GM12878 (cell line): ENCODE results near the gene PTPRD. TPM values are rescaled to one million over a fixed set of nuclear protein-coding genes. Genes with fewer than 3 reads are reported as not detected.

Experiments
- ATAC-seq: fragments of 200-7000 bp; cut with Tn5 transposase; 3 replicates; pipeline ENCODE4 v1.9.1; 2020; ENCODE audit warnings: mild to moderate bottlenecking, moderate library complexity
- BruUV-seq: library from RNA; stranded (reverse); fragments of 400-500 nt; replicated peaks from 2 replicates; lab custom pipeline; 2021; lab: Mats Ljungman, UMichigan
- CTCF ChIA-PET: fragments of 300-600 bp; sonication (Branson Sonifier 250); formaldehyde crosslinking; extraction: SDS; loops from one replicate; lab custom pipeline; 2021; ENCODE audit warnings: inconsistent platforms; lab: Yijun Ruan, JAX
- POLR2A ChIA-PET: fragments of 350-600 bp; formaldehyde crosslinking; extraction: SDS; loops from one replicate; lab custom pipeline; 2021; ENCODE audit warnings: inconsistent platforms; lab: Charles Lee
- RAD21 ChIA-PET: fragments of 300-600 bp; sonication (Branson Sonifier 250); formaldehyde crosslinking; loops from one replicate; lab custom pipeline; 2023; ENCODE audit warnings: antibody characterized with exemption; ENCODE audit not compliant: unreplicated experiment; lab: Charles Lee
- SMC1A ChIA-PET: fragments of 300-600 bp; sonication (Branson Sonifier 250); formaldehyde crosslinking; loops from one replicate; lab custom pipeline; 2023; ENCODE audit not compliant: unreplicated experiment, uncharacterized antibody; lab: Charles Lee
- DNase-seq: peaks from one replicate; pipeline ENCODE4 v3.0.0-alpha.2; 2011; ENCODE audit warnings: low read depth, low spot score
- FAIRE-seq: peaks from 3 replicates; lab custom pipeline; 2011; peaks lifted over from hg19 to GRCh38; lab: Jason Lieb, UNC
- H2AFZ ChIP-seq: 2 replicates; pipeline ENCODE4 v1.6.0; 2011; ENCODE audit warnings: low read depth, low read length, control low read depth; ENCODE audit not compliant: control insufficient read depth
- H3K27ac ChIP-seq: 2 replicates; pipeline ENCODE4 v1.5.1; 2011; ENCODE audit warnings: control low read depth; ENCODE audit not compliant: control insufficient read depth, insufficient read depth
- H3K27me3 ChIP-seq, 2 experiments: replicated peaks in 1 of 2; 2 replicates each; pipeline versions ENCODE4 v1.6.0 to v1.6.1; 2011; ENCODE audit warnings: low read length in 1 of 2; ENCODE audit not compliant: control insufficient read depth in 2 of 2, insufficient read depth in 2 of 2
- H3K36me3 ChIP-seq, 2 experiments: 2 replicates each; pipeline ENCODE4 v1.5.1; 2011; ENCODE audit warnings: low read length in 1 of 2; ENCODE audit not compliant: control insufficient read depth in 2 of 2, insufficient read depth in 2 of 2
- H3K4me1 ChIP-seq: 2 replicates; pipeline ENCODE4 v1.6.1; 2011; ENCODE audit warnings: mild to moderate bottlenecking, low read length, moderate library complexity, mixed read lengths; ENCODE audit not compliant: control insufficient read depth, insufficient read depth
- H3K4me2 ChIP-seq: 2 replicates; pipeline ENCODE4 v1.6.0; 2011; ENCODE audit warnings: control low read depth; ENCODE audit not compliant: control insufficient read depth, insufficient read depth
- H3K4me3 ChIP-seq: fragments of 200-600 bp; sonication (generic); 2 replicates; pipeline ENCODE4 v1.5.1; 2016
- H3K79me2 ChIP-seq: 2 replicates; pipeline ENCODE4 v1.6.0; 2011; ENCODE audit warnings: low read length; ENCODE audit not compliant: control insufficient read depth, insufficient read depth
- H3K9ac ChIP-seq: 2 replicates; pipeline ENCODE4 v1.8.0; 2011; ENCODE audit warnings: low read length, control low read depth, mixed read lengths; ENCODE audit not compliant: control insufficient read depth, insufficient read depth
- H3K9me3 ChIP-seq: replicated peaks from 3 replicates; pipeline ENCODE4 v1.5.1; 2011; ENCODE audit warnings: mild to moderate bottlenecking, low read length; ENCODE audit not compliant: control insufficient read depth, insufficient read depth
- H4K20me1 ChIP-seq: 2 replicates; pipeline ENCODE4 v1.6.0; 2011; ENCODE audit not compliant: control insufficient read depth, insufficient read depth
- CBX3 ChIP-seq: fragments of 200-600 bp; sonication (generic); IDR thresholded peaks from 2 replicates; pipeline ENCODE4 v1.6.1; 2016; ENCODE audit warnings: low read depth, borderline replicate concordance
- ESRRA ChIP-seq: IDR thresholded peaks from 2 replicates; pipeline ENCODE4 v1.6.1; 2012; ENCODE audit warnings: mild to moderate bottlenecking, low read length, improper control_type of control experiment
- EZH2 ChIP-seq: IDR thresholded peaks from 2 replicates; pipeline ENCODE4 v1.6.1; 2012; ENCODE audit warnings: low read depth, mild to moderate bottlenecking, control low read depth, inconsistent platforms, low read length, borderline replicate concordance; ENCODE audit not compliant: control insufficient read depth
- HCFC1 ChIP-seq: fragments of 150-350 bp; IDR thresholded peaks from 2 replicates; pipeline ENCODE4 v1.6.1; 2014; ENCODE audit warnings: low read length
- HDAC2 ChIP-seq: fragments of 200-600 bp; sonication (generic); IDR thresholded peaks from 2 replicates; pipeline ENCODE4 v1.6.1; 2017
- JUND ChIP-seq: IDR thresholded peaks from 2 replicates; pipeline ENCODE4 v1.6.1; 2012; ENCODE audit warnings: low read depth, mild to moderate bottlenecking, low read length, improper control_type of control experiment, moderate library complexity
- LARP7 ChIP-seq: fragments of 450-650 bp; IDR thresholded peaks from 2 replicates; pipeline ENCODE4 v1.6.1; 2017; ENCODE audit warnings: mild to moderate bottlenecking
- NBN ChIP-seq: fragments of 450-650 bp; IDR thresholded peaks from 2 replicates; pipeline ENCODE4 v1.6.1; 2016
- PRDM15 ChIP-seq: fragments of 450-650 bp; formaldehyde crosslinking; IDR thresholded peaks from 2 replicates; pipeline ENCODE4 v1.4.0; 2020; ENCODE audit warnings: mild to moderate bottlenecking, moderate library complexity
- RBBP5 ChIP-seq: fragments of 200-600 bp; sonication (generic); conservative IDR thresholded peaks from 2 replicates; pipeline ENCODE4 v1.6.1; 2016
- SMARCA5 ChIP-seq: fragments of 450-650 bp; IDR thresholded peaks from 2 replicates; pipeline ENCODE4 v1.6.1; 2017; ENCODE audit warnings: mild to moderate bottlenecking
- SRF ChIP-seq, 2 experiments: IDR thresholded peaks; 2 replicates each; pipeline ENCODE4 v1.6.1; 2011; ENCODE audit warnings: low read depth in 2 of 2, low read length in 2 of 2, mild to moderate bottlenecking in 1 of 2, moderate library complexity in 1 of 2
- TAF1 ChIP-seq: IDR thresholded peaks from 2 replicates; pipeline ENCODE4 v1.6.1; 2011; ENCODE audit warnings: mild to moderate bottlenecking, low read depth, low read length, borderline replicate concordance
- TCF3 ChIP-seq: IDR thresholded peaks from 2 replicates; pipeline ENCODE4 v1.6.1; 2012; ENCODE audit warnings: low read depth, mild to moderate bottlenecking, low read length, borderline replicate concordance; ENCODE audit not compliant: insufficient read depth
- WRNIP1 ChIP-seq: IDR thresholded peaks from 2 replicates; pipeline ENCODE4 v1.6.1; 2011; ENCODE audit warnings: low read depth, low read length, improper control_type of control experiment, borderline replicate concordance
- ZNF207 ChIP-seq: fragments of 450-650 bp; IDR thresholded peaks from 2 replicates; pipeline ENCODE4 v1.6.1; 2014; ENCODE audit warnings: antibody characterized with exemption, mild to moderate bottlenecking, borderline replicate concordance
- ZNF217 ChIP-seq: fragments of 450-650 bp; IDR thresholded peaks from 2 replicates; pipeline ENCODE4 v1.6.1; 2017; ENCODE audit warnings: antibody characterized with exemption, mild to moderate bottlenecking
- ZNF622 ChIP-seq: fragments of 450-650 bp; IDR thresholded peaks from 2 replicates; pipeline ENCODE4 v1.6.1; 2017; ENCODE audit warnings: mild to moderate bottlenecking, inconsistent platforms
- ZSCAN29 ChIP-seq: fragments of 450-650 bp; IDR thresholded peaks from 2 replicates; pipeline ENCODE4 v1.6.1; 2017; ENCODE audit warnings: mild to moderate bottlenecking, moderate library complexity
- ZZZ3 ChIP-seq: IDR thresholded peaks from 2 replicates; pipeline ENCODE4 v1.6.1; 2011; ENCODE audit warnings: low read depth; ENCODE audit not compliant: control insufficient read depth, insufficient read length
- WGBS: methylation state at CpG from one replicate; pipeline ENCODE4 v1.1.6; 2016; ENCODE audit warnings: low lambda C conversion rate; ENCODE audit not compliant: insufficient replicate concordance, insufficient coverage; ENCODE audit errors: missing lambda C conversion rate; 5-methylcytosine and 5-hydroxymethylcytosine counted together
- in situ Hi-C: fragments of 300-500 bp; cut with MboI; formaldehyde crosslinking; loops from 9 replicates; pipeline ENCODE4 v1.14.3; 2018; ENCODE audit warnings: mixed read lengths
- intact Hi-C: fragments of 100-400 bp; cut with micrococcal nuclease; formaldehyde crosslinking; loops from one replicate; pipeline ENCODE4 v1.14.2; 2022; ENCODE audit not compliant: unreplicated experiment
- polyA plus RNA-seq, 11 experiments: library from polyadenylated mRNA; depleted of rRNA in 4 of 11; unstranded in 6 of 11; stranded (reverse) in 5 of 11; fragments of >200 nt; fragmentation: Nextera tagmentation in 4 of 11; fragmentation: Illumina TruSeq in 1 of 11; extraction: Ambion mirVana in 4 of 11; extraction: Trizol in 1 of 11; gene quantifications; 1 replicate in 1 of 11; 2 replicates in 10 of 11; pipeline versions ENCODE4 v1.2.1 to v1.2.3, GENCODE V29; 2011 to 2016; ENCODE audit warnings: inconsistent platforms in 2 of 11, missing spikeins in 2 of 11, low read depth in 1 of 11
- total RNA-seq, 4 experiments: library from RNA; depleted of rRNA in 3 of 4; stranded (reverse); fragments of >200 nt in 3 of 4; fragmentation: Illumina TruSeq in 1 of 4; extraction: Trizol in 1 of 4; gene quantifications; 2 replicates each; pipeline versions ENCODE4 v1.2.1 to v1.2.3, GENCODE V29; 2013 to 2021

PTPRD gene
- total and polyA plus RNA-seq, 10 of the 15 experiments (the other 5 are each of a cell fraction or from before 2014, with no cell fraction given): under 0.01 to 0.05 (median 0.01) TPM; not detected in 7

- in situ Hi-C loops (no loop called here), intact Hi-C loops (no loop called here)
- TF ChIP-seq ZNF622: no peak
- TF ChIP-seq NBN: no peak
- no peak for TF ChIP-seq RBBP5
- TF ChIP-seq ZNF217: no peak
- TF ChIP-seq TCF3: no peak
- TF ChIP-seq ZNF207: no peak
- no peak for TF ChIP-seq SMARCA5
- TF ChIP-seq CBX3: no peak
- TF ChIP-seq HCFC1: no peak
- no peak for TF ChIP-seq HDAC2
- TF ChIP-seq WRNIP1: no peak
- no peak for TF ChIP-seq ZSCAN29
- TF ChIP-seq JUND: no peak
- no peak for TF ChIP-seq PRDM15 (CRISPR knock-in tag)
- no peak for TF ChIP-seq ESRRA
- TF ChIP-seq LARP7: no peak
- no peak for TF ChIP-seq ZZZ3
- no peak for TF ChIP-seq TAF1
- TF ChIP-seq EZH2: no peak
- TF ChIP-seq SRF (IDR thresholded peaks at IDR 0.05; ENCODE audit: low read depth in 2 of 2, low read length in 2 of 2): no peak
- DNase-seq: no peak
- no peaks in the 10 kb centered on the region for H4K20me1 ChIP-seq
- no peaks in the 10 kb centered on the region for H3K27me3 ChIP-seq
- 0% methylated on average over 4 of the region's 4 CpGs for WGBS
- RAD21 ChIA-PET: no interaction called here
- no peaks in the 10 kb centered on the region for H3K79me2 ChIP-seq
- H3K9me3 ChIP-seq: no peaks in the 10 kb centered on the region
- no peak overlapping the region for H3K9ac ChIP-seq
- SMC1A ChIA-PET: no interaction called here
- POLR2A ChIA-PET: no interaction called here
- no peak overlapping the region for H2AFZ ChIP-seq
- FAIRE-seq: no peak
- no TSS peak for BruUV-seq
- no peaks in the 10 kb centered on the region for H3K4me1 ChIP-seq
- no peak for ATAC-seq
- H3K4me3 ChIP-seq: no peak overlapping the region
- no peaks in the 10 kb centered on the region for H3K36me3 ChIP-seq
- H3K27ac ChIP-seq: no peak overlapping the region
- H3K4me2 ChIP-seq: no peak overlapping the region
- CTCF ChIA-PET: no interaction called here
Observed at GRCh38 chr9:9275601-9276000, 1337.2 kb downstream of the PTPRD start.
